ENCODE measurements around the gene P4HA2. TPM values are rescaled to one million over a fixed set of nuclear protein-coding genes. Genes with fewer than 3 reads are reported as not detected.

The P4HA2 gene
- total RNA-seq, 1 donor from 2014 or later, result 151 TPM

- no peak for DNase-seq (ENCODE audit: low spot score)
Observed at GRCh38 chr5:132264546-132265335, 37.1 kb upstream of the P4HA2 start.

- peak; percentile 66 for DNase-seq (ENCODE audit: low spot score)
Observed at GRCh38 chr5:132263548-132264261, 36.1 kb upstream of the P4HA2 start.

- DNase-seq (ENCODE audit: low spot score), result no peak
Observed at GRCh38 chr5:132262882-132263547, 35.4 kb upstream of the P4HA2 start.

GRCh38 chr5:132261881-132262845, 34.5 kb upstream of the P4HA2 start:
- DNase-seq (ENCODE audit: low spot score), result no peak

DNA sequence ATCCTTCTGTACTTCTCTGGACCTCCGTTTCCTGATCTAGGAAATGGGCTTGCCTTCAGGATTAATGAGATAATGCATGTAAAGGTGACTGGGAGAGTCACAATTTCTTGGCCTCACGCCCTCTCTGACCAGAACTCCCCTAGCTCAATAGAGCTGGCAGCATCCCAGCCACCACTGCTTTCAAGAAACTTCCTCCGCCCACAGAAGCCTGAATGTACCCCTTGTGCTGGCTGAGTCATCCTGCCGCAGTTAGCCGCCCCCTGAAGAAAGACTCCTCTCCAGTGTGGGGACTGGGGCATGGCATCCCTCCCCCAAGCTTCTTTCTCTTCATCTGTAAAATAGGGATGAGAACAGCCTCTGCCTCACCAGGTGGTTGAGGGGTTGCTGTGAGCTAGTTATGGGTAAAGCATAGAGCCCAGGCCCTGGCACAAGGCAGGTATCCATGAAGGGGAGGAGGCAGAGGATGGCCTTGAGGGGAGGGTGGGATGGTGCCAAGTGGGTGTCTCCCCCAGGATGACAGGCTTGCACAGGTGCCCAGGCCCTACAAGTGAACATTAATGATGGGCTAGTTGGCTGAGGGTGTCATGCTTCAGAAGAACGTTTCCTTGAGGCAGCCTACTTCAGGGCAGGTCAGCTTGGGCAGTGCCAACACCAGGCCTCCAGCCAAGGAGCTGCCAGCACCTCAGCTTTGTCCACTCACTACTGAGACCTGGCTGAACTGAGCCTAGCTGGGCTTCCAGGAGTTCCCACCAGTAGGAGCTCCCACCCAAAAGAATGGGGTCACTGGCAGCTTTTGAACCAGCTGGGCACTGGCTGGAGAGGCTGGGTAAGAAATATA, 33.3 kb upstream of the P4HA2 start:
- peak; percentile 64 for DNase-seq (ENCODE audit: low spot score)

DNA sequence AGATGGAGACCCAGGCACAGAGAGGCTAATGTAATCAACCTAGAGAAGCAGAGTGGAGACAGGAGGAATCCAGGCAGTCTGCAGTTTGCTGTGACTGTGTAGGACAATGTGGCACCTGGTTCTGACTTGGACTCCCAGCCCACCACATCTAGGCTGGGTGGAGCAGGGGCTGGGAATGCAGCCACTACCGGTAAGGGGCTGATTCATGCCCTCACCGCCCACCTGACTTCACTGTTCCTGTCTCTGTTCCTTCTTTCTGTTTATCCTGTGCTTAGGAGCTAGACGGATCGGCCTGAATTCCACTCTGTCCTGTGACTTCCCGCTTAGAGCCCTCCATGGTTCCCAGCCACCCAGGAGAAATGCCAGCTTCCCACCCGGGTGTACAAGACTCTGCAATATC, 32.4 kb upstream of the P4HA2 start:
- DNase-seq (ENCODE audit: low spot score), result no peak

DNA sequence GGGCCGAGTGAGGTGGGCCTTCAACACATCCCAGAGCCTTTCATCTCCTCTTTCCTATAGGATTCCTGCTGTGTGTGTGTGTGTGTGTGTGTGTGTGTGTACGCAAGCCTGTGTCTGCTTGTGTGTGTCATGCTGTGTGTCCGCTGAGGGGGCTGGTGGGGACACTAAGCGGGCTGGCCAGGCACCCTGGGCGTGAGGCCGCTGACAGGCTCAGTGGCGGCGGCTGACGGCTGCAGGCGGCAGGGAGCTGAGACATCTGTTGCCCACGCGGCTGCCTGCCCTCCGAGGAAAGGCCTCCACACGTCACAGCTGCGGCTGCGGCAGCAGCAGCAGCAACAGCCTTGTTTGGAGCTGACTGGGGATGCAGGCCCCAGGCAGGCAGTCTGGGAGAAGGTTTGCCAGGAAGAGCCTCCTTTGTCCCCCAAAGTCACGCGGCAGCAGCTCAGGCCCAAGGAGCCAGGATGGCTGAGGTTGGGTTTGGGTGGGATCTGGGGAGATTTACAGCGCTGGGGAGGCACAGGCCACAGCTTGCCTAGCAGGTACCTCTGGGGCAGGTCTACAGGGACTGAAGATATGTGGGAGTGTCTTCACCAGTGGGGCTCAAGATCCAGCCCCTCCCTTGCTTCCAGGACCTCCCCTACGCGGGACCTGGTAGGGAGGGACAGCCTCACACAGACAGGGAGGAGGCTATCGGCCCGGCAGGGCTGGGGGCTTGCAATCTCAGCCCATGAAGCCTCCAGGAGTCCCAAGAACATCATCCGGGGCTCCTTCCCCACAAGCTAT, 31.6 kb upstream of the P4HA2 start:
- peak; percentile 89 for DNase-seq (ENCODE audit: low spot score)

- DNase-seq (ENCODE audit: low spot score), result peak; percentile 58
Observed at GRCh38 chr5:132258102-132259068, 30.7 kb upstream of the P4HA2 start.

GRCh38 chr5:132257131-132258101, 29.8 kb upstream of the P4HA2 start, which contains the start of gene PDLIM4:
Gene PDLIM4 (plus strand): TSS chr5:132257696. CDS start chr5:132257735, 39 bp downstream.
- DNase-seq (ENCODE audit: low spot score), result peak; percentile 84

GRCh38 chr5:132256783-132257130, 29.1 kb upstream of the P4HA2 start:
- DNase-seq (ENCODE audit: low spot score), result no peak

DNA sequence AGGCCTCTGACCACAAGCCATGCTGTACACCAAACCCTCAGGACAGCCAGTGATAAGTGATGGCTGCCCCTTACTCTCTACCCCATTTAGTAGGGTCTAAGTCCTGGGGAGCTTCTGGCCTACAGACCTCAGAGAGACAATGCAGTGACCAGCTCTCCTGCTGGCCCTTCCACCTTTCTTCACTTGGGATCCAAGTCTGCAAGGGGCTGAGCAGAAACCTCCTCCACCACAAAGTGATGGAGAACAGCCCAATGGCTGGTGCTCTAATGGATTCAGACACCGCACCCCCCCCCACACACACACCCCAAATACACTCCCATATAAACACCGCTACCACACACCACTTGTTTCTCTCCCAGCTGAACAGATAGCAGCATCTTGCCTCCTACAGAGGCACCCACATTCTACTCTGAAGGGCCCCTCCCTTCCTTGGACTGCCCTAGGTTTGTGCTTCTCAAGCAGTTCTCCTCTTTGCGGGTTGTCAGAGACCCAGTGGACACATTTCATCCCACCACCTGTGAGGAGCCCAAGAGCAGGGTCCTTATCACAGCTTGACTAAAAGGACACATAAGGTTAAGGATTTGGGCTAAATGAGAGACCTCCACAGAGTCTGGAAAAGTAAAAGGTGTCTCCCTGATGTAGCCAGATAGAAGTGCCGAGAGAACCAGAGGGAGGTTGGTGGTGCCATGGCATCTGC, 28.6 kb upstream of the P4HA2 start:
- DNase-seq (ENCODE audit: low spot score), result no peak

DNA sequence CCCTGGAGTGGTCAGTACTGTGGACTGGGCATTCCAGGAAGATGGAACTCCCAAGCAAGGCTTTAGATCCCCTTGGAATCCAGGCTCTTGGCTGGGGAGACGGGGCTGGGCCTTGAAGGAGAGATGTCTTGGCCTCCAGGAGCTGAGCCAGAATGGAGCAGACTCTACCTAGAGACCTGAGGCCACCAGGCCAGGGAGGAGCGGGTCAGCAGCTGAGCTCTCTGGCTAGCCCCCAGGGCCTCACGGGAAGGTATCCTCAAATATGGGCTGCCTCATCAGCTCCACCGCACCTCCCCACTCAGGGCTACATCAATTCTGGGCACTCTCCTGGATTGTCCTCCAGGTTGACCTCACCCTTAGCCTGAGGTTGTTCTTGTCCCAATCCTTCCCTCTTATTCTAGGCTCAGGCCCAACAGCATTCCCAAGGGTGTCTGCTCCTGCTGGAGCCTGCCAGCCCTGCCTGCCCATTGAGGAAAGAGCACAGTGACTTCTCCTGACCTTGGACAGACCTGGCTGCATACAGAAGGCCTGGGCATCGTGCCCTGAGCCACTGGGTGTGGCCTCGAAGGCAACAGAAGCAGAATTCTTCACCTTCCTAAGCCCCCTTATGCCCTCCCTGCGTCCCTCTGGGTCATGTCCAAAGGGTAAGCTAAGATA, 26.8 kb upstream of the P4HA2 start:
- DNase-seq (ENCODE audit: low spot score), result no peak

DNA sequence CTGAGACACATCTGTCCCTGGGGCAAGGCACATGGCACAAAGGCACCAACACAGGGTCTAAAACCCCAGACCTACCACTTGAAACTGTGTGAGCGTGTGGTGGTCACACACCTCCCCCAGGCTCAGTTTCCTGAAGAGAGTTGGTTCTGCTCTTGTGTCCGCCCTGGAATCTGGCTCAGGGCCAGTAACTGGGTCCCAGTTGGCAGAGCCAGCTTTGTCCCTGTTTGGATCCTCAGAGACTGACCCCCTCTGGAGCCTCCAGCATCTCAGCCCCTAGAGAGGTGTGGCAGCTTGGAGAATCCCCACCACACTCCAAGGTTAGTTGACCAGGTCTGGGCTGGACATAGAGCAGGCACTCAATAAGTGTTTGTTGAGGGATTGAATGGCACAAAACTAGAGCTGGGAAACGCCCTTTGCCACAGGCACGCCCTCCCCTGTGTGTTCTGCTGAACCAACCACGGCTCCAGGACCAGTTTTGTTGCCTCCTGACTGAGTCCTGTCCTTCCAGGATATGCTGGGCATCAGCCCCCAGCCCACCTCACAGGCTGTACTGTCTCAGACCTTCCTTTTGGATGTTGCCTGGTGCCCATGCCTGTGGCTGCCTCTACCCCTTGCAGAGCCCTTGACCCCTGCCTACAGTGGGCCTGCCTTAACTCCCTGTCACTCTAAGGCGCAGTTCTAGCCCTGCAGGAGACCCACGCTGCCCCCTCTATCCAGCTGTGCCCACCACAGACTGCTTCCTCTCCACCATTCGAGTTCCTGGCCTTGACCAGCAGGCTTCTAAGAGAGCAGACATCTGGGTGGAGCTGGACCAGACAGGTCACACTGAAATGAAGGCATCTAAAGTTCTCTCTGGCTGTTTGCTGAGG, 26.0 kb upstream of the P4HA2 start:
- no peak for DNase-seq (ENCODE audit: low spot score)

DNA sequence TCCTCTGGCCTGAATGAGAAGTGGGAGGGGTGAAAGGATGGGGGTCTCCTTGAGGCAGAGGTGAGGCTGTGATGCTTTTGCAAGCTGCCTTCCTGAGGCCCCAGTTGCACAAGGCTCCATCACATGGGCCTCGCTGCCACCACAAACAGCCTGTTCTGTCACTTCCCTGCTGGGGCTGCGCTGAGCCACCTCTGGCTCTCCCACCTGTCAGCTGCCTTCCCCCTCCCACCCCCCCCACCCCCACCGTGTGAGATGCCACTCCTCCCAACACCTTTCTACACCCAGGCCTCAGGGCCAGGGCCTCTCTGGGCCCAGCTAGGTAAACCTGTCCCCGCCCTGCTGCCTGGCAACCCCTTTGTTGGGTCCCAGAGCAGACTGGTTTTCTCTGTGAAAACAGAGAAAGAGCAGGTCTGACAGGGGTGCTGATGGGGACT, 25.4 kb upstream of the P4HA2 start:
- DNase-seq (ENCODE audit: low spot score), result peak; percentile 69

DNA sequence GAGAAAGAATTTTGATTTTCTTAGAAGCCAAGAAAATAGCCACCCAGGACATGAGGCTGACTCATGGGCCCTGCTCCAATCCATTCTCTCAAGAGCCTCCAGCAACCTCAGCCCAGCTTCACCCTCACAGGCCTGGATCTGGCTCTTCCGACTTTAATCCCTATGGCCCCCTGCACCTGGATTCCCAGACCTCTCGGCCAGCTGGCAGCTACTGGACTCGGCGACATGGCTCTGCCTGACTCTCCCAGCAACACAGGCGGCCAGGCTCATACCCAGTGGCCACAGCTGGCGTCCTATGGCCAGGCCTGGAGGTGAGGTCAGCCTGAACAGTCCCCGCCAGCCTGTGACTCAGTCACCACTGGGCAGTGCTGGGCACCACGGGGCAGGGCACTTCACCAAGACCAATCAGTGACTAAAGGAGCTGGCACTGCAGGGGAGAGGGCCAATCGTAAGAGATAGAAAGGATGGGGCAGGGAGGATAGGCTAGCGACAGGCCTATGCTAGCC, 23.6 kb upstream of the P4HA2 start:
- no peak for DNase-seq (ENCODE audit: low spot score)
